ENCODE measurements around the gene CRYM. TPM values are rescaled to one million over a fixed set of nuclear protein-coding genes. Genes with fewer than 3 reads are reported as not detected.

CRYM gene
- total and polyA plus RNA-seq, 4 donors, result 0.30 to 2.8 TPM; not detected in 2

GRCh38 chr16:21239646-21240045, 38.4 kb downstream of the CRYM start:
- Histone ChIP-seq H3K36me3 (ENCODE audit: control insufficient read depth in 1 of 2, insufficient read depth in 2 of 2, low read length in 1 of 2) (no peaks in the 10 kb centered on the region), H3K27me3 (ENCODE audit: control insufficient read depth in 1 of 2, insufficient read depth in 2 of 2, low read length in 1 of 2) (no peaks in the 10 kb centered on the region), H3K4me3 (ENCODE audit: low read length in 2 of 2) (no peak overlapping the region), H3K4me1 (ENCODE audit: control insufficient read depth in 1 of 2, insufficient read depth in 2 of 2, low read length in 2 of 2) (no peaks in the 10 kb centered on the region), H3K27ac (ENCODE audit: low read depth in 1 of 2, low read length in 2 of 2) (no peak overlapping the region), H3K9me3 (ENCODE audit: control insufficient read depth, low read length) (peaks cover 1% of the 10 kb centered on the region)
- DNase-seq (no peak), ATAC-seq (ENCODE audit: low FRiP score) (no peak)
- intact Hi-C loops (cut with DNase I), result no loop called here
- WGBS, 2 donors, result 75 to 79% methylated on average over 4 of the region's 4 CpGs

GRCh38 chr16:21236831-21237230, 41.3 kb downstream of the CRYM start:
- DNase-seq (no peak), ATAC-seq (ENCODE audit: low FRiP score) (no peak)
- H3K4me1 ChIP-seq (ENCODE audit: control insufficient read depth in 1 of 2, insufficient read depth in 2 of 2, low read length in 2 of 2), result no peaks in the 10 kb centered on the region
- no peak overlapping the region for H3K4me3 ChIP-seq (ENCODE audit: low read length in 2 of 2)
- H3K36me3 ChIP-seq (ENCODE audit: control insufficient read depth in 1 of 2, insufficient read depth in 2 of 2, low read length in 1 of 2), result no peaks in the 10 kb centered on the region
- peaks cover 1% of the 10 kb centered on the region for H3K9me3 ChIP-seq (ENCODE audit: control insufficient read depth, low read length)
- H3K27ac ChIP-seq (ENCODE audit: low read depth in 1 of 2, low read length in 2 of 2), result no peak overlapping the region
- no peaks in the 10 kb centered on the region for H3K27me3 ChIP-seq (ENCODE audit: control insufficient read depth in 1 of 2, insufficient read depth in 2 of 2, low read length in 1 of 2)
- 72 to 84% methylated on average over 5 of the region's 5 CpGs for WGBS, 2 donors
- intact Hi-C loops (cut with DNase I), result no loop called here

GRCh38 chr16:21235199-21235585, 42.9 kb downstream of the CRYM start:
- ATAC-seq (ENCODE audit: low FRiP score) (no peak), DNase-seq (no peak)
- H3K27ac ChIP-seq (ENCODE audit: low read depth in 1 of 2, low read length in 2 of 2), result no peak overlapping the region
- WGBS, 2 donors, result 79 to 83% methylated on average over 3 of the region's 3 CpGs
- peaks cover 1% of the 10 kb centered on the region for H3K9me3 ChIP-seq (ENCODE audit: control insufficient read depth, low read length)
- H3K4me3 ChIP-seq (ENCODE audit: low read length in 2 of 2), result no peak overlapping the region
- H3K4me1 ChIP-seq (ENCODE audit: control insufficient read depth in 1 of 2, insufficient read depth in 2 of 2, low read length in 2 of 2), result no peaks in the 10 kb centered on the region
- intact Hi-C loops (cut with DNase I), result no loop called here
- no peaks in the 10 kb centered on the region for H3K36me3 ChIP-seq (ENCODE audit: control insufficient read depth in 1 of 2, insufficient read depth in 2 of 2, low read length in 1 of 2)
- H3K27me3 ChIP-seq (ENCODE audit: control insufficient read depth in 1 of 2, insufficient read depth in 2 of 2, low read length in 1 of 2), result no peaks in the 10 kb centered on the region

GRCh38 chr16:21233521-21234150, 44.5 kb downstream of the CRYM start, which contains the start of gene ANKS4B:
Gene ANKS4B, plus strand, starts transcription at chr16:21233699. Its CDS starts 39 bp downstream, at chr16:21233738.
- H3K4me1 ChIP-seq (ENCODE audit: control insufficient read depth in 1 of 2, insufficient read depth in 2 of 2, low read length in 2 of 2), result no peaks in the 10 kb centered on the region
- no peak for ATAC-seq (ENCODE audit: low FRiP score)
- peaks cover 1% of the 10 kb centered on the region for H3K9me3 ChIP-seq (ENCODE audit: control insufficient read depth, low read length)
- no peak within 1 kb of the TSS for H3K27ac ChIP-seq (ENCODE audit: low read depth in 1 of 2, low read length in 2 of 2)
- no peak for DNase-seq
- no peaks in the 10 kb centered on the region for H3K36me3 ChIP-seq (ENCODE audit: control insufficient read depth in 1 of 2, insufficient read depth in 2 of 2, low read length in 1 of 2)
- intact Hi-C loops (cut with DNase I), result no loop called here
- 81 to 82% methylated on average over 11 of the region's 11 CpGs for WGBS, 2 donors
- no peaks in the 10 kb centered on the region for H3K27me3 ChIP-seq (ENCODE audit: control insufficient read depth in 1 of 2, insufficient read depth in 2 of 2, low read length in 1 of 2)
- H3K4me3 ChIP-seq (ENCODE audit: low read length in 2 of 2), result no peak within 1 kb of the TSS

- intact Hi-C loops (cut with DNase I), result no loop called here
- Histone ChIP-seq H3K27ac (ENCODE audit: low read depth in 1 of 2, low read length in 2 of 2) (no peak overlapping the region), H3K4me1 (ENCODE audit: control insufficient read depth in 1 of 2, insufficient read depth in 2 of 2, low read length in 2 of 2) (no peaks in the 10 kb centered on the region), H3K4me3 (ENCODE audit: low read length in 2 of 2) (no peak overlapping the region), H3K27me3 (ENCODE audit: control insufficient read depth in 1 of 2, insufficient read depth in 2 of 2, low read length in 1 of 2) (no peaks in the 10 kb centered on the region), H3K36me3 (ENCODE audit: control insufficient read depth in 1 of 2, insufficient read depth in 2 of 2, low read length in 1 of 2) (no peaks in the 10 kb centered on the region), H3K9me3 (ENCODE audit: control insufficient read depth, low read length) (peaks cover 1% of the 10 kb centered on the region)
- ATAC-seq (ENCODE audit: low FRiP score), result no peak
- 92 to 97% methylated on average over 1 of the region's 1 CpG for WGBS, 2 donors
- no peak for DNase-seq
Observed at GRCh38 chr16:21233045-21233520, 45.0 kb downstream of the CRYM start.

GRCh38 chr16:21228361-21228872, 49.7 kb downstream of the CRYM start:
- intact Hi-C loops (cut with DNase I), result no loop called here
- Histone ChIP-seq H3K27ac (ENCODE audit: low read depth in 1 of 2, low read length in 2 of 2) (no peak overlapping the region), H3K9me3 (ENCODE audit: control insufficient read depth, low read length) (no peaks in the 10 kb centered on the region), H3K27me3 (ENCODE audit: control insufficient read depth in 1 of 2, insufficient read depth in 2 of 2, low read length in 1 of 2) (no peaks in the 10 kb centered on the region), H3K36me3 (ENCODE audit: control insufficient read depth in 1 of 2, insufficient read depth in 2 of 2, low read length in 1 of 2) (no peaks in the 10 kb centered on the region), H3K4me1 (ENCODE audit: control insufficient read depth in 1 of 2, insufficient read depth in 2 of 2, low read length in 2 of 2) (no peaks in the 10 kb centered on the region), H3K4me3 (ENCODE audit: low read length in 2 of 2) (no peak overlapping the region)
- DNase-seq, result no peak
- 66 to 71% methylated on average over 2 of the region's 2 CpGs for WGBS, 2 donors
- no peak for ATAC-seq (ENCODE audit: low FRiP score)

GRCh38 chr16:21227866-21228265, 50.2 kb downstream of the CRYM start:
- Histone ChIP-seq H3K4me1 (ENCODE audit: control insufficient read depth in 1 of 2, insufficient read depth in 2 of 2, low read length in 2 of 2) (no peaks in the 10 kb centered on the region), H3K4me3 (ENCODE audit: low read length in 2 of 2) (no peak overlapping the region), H3K9me3 (ENCODE audit: control insufficient read depth, low read length) (no peaks in the 10 kb centered on the region), H3K27me3 (ENCODE audit: control insufficient read depth in 1 of 2, insufficient read depth in 2 of 2, low read length in 1 of 2) (no peaks in the 10 kb centered on the region), H3K27ac (ENCODE audit: low read depth in 1 of 2, low read length in 2 of 2) (no peak overlapping the region), H3K36me3 (ENCODE audit: control insufficient read depth in 1 of 2, insufficient read depth in 2 of 2, low read length in 1 of 2) (no peaks in the 10 kb centered on the region)
- no peak for DNase-seq
- intact Hi-C loops (cut with DNase I), result no loop called here
- ATAC-seq (ENCODE audit: low FRiP score), result no peak

- intact Hi-C loops (cut with DNase I), result no loop called here
- DNase-seq (no peak), ATAC-seq (ENCODE audit: low FRiP score) (no peak)
- no peak overlapping the region for H3K27ac ChIP-seq (ENCODE audit: low read depth in 1 of 2, low read length in 2 of 2)
- no peaks in the 10 kb centered on the region for H3K27me3 ChIP-seq (ENCODE audit: control insufficient read depth in 1 of 2, insufficient read depth in 2 of 2, low read length in 1 of 2)
- no peaks in the 10 kb centered on the region for H3K4me1 ChIP-seq (ENCODE audit: control insufficient read depth in 1 of 2, insufficient read depth in 2 of 2, low read length in 2 of 2)
- H3K9me3 ChIP-seq (ENCODE audit: control insufficient read depth, low read length), result no peaks in the 10 kb centered on the region
- H3K4me3 ChIP-seq (ENCODE audit: low read length in 2 of 2), result no peak overlapping the region
- H3K36me3 ChIP-seq (ENCODE audit: control insufficient read depth in 1 of 2, insufficient read depth in 2 of 2, low read length in 1 of 2), result no peaks in the 10 kb centered on the region
Observed at GRCh38 chr16:21226749-21227148, 51.3 kb downstream of the CRYM start.

GRCh38 chr16:21224800-21225199, 53.3 kb downstream of the CRYM start:
- H3K36me3 ChIP-seq (ENCODE audit: control insufficient read depth in 1 of 2, insufficient read depth in 2 of 2, low read length in 1 of 2), result no peaks in the 10 kb centered on the region
- DNase-seq (no peak), ATAC-seq (ENCODE audit: low FRiP score) (no peak)
- 60 to 70% methylated on average over 2 of the region's 2 CpGs for WGBS, 2 donors
- no peaks in the 10 kb centered on the region for H3K9me3 ChIP-seq (ENCODE audit: control insufficient read depth, low read length)
- no peak overlapping the region for H3K27ac ChIP-seq (ENCODE audit: low read depth in 1 of 2, low read length in 2 of 2)
- H3K27me3 ChIP-seq (ENCODE audit: control insufficient read depth in 1 of 2, insufficient read depth in 2 of 2, low read length in 1 of 2), result no peaks in the 10 kb centered on the region
- intact Hi-C loops (cut with DNase I), result no loop called here
- H3K4me1 ChIP-seq (ENCODE audit: control insufficient read depth in 1 of 2, insufficient read depth in 2 of 2, low read length in 2 of 2), result no peaks in the 10 kb centered on the region
- H3K4me3 ChIP-seq (ENCODE audit: low read length in 2 of 2), result no peak overlapping the region
